Trophoblast cell (in vitro differentiated cells and primary cell): Measurements from ENCODE around the gene RAB10.

Source experiments
- DNase-seq, 2 donors: peaks; one replicate each; pipeline ENCODE4 v3.0.0-alpha.2; 2016
- H2AFZ ChIP-seq: 2 replicates; pipeline ENCODE4 v1.6.1; 2013; ENCODE audit warnings: low read length, moderate library complexity, mild to moderate bottlenecking; ENCODE audit not compliant: insufficient read depth, poor library complexity
- H2AK5ac ChIP-seq: 2 replicates; pipeline ENCODE4 v1.6.1; 2013; ENCODE audit warnings: mild to moderate bottlenecking, low read length
- H2BK120ac ChIP-seq: 2 replicates; pipeline ENCODE4 v1.6.1; 2013; ENCODE audit warnings: low read length, mild to moderate bottlenecking, moderate library complexity; ENCODE audit not compliant: insufficient read depth, poor library complexity
- H2BK12ac ChIP-seq: 2 replicates; pipeline ENCODE4 v1.6.1; 2013; ENCODE audit warnings: mild to moderate bottlenecking, low read length, moderate library complexity
- H2BK5ac ChIP-seq: 2 replicates; pipeline ENCODE4 v1.6.1; 2013; ENCODE audit warnings: low read length, low read depth, moderate library complexity, mild to moderate bottlenecking; ENCODE audit not compliant: poor library complexity
- H3K14ac ChIP-seq: 2 replicates; pipeline ENCODE4 v1.6.1; 2013; ENCODE audit warnings: mild to moderate bottlenecking, low read length
- H3K18ac ChIP-seq: 2 replicates; pipeline ENCODE4 v1.6.1; 2013; ENCODE audit warnings: mild to moderate bottlenecking, low read length
- H3K23ac ChIP-seq: 2 replicates; pipeline ENCODE4 v1.6.1; 2013; ENCODE audit warnings: low read length
- H3K27ac ChIP-seq: 2 replicates; pipeline ENCODE4 v1.5.1; 2013; ENCODE audit warnings: low read depth, mild to moderate bottlenecking, inconsistent platforms, low read length, moderate library complexity
- H3K27me3 ChIP-seq: 2 replicates; pipeline ENCODE4 v1.6.1; 2013; ENCODE audit warnings: inconsistent platforms, mild to moderate bottlenecking, low read length, moderate library complexity; ENCODE audit not compliant: insufficient read depth
- H3K36me3 ChIP-seq, 2 experiments: 1 replicate in 1 of 2; 2 replicates in 1 of 2; pipeline ENCODE4 v1.6.1; 2013; ENCODE audit warnings: low read length in 2 of 2, mild to moderate bottlenecking in 2 of 2, moderate library complexity in 1 of 2; ENCODE audit not compliant: insufficient read depth in 2 of 2, control insufficient read depth in 1 of 2
- H3K4ac ChIP-seq: 2 replicates; pipeline ENCODE4 v1.6.1; 2013; ENCODE audit warnings: low read depth, mild to moderate bottlenecking, low read length, moderate library complexity
- H3K4me1 ChIP-seq, 2 experiments: 1 replicate in 1 of 2; 2 replicates in 1 of 2; pipeline ENCODE4 v1.6.1; 2013; ENCODE audit warnings: low read length in 2 of 2, mild to moderate bottlenecking in 2 of 2, moderate library complexity in 1 of 2; ENCODE audit not compliant: insufficient read depth in 2 of 2, control insufficient read depth in 1 of 2
- H3K4me2 ChIP-seq: 2 replicates; pipeline ENCODE4 v1.6.1; 2013; ENCODE audit warnings: inconsistent platforms, mild to moderate bottlenecking, low read length, moderate library complexity
- H3K4me3 ChIP-seq: 2 replicates; pipeline ENCODE4 v1.5.1; 2013; ENCODE audit warnings: mild to moderate bottlenecking, low read depth, low read length, inconsistent platforms
- H3K79me1 ChIP-seq: one replicate; pipeline ENCODE4 v1.6.1; 2013; ENCODE audit warnings: low read length
- H3K79me2 ChIP-seq: 2 replicates; pipeline ENCODE4 v1.6.1; 2013; ENCODE audit warnings: low read length, mild to moderate bottlenecking; ENCODE audit not compliant: control insufficient read depth, insufficient read depth, poor library complexity
- H3K9ac ChIP-seq: 2 replicates; pipeline ENCODE4 v1.6.1; 2013; ENCODE audit warnings: mild to moderate bottlenecking, low read length
- H3K9me3 ChIP-seq: 2 replicates; pipeline ENCODE4 v1.6.1; 2013; ENCODE audit warnings: low read depth, mild to moderate bottlenecking, control low read depth, inconsistent platforms, low read length; ENCODE audit not compliant: insufficient read depth
- H4K12ac ChIP-seq: 2 replicates; pipeline ENCODE4 v1.6.1; 2013; ENCODE audit warnings: low read depth, mild to moderate bottlenecking, low read length, moderate library complexity
- H4K8ac ChIP-seq: 2 replicates; pipeline ENCODE4 v1.6.1; 2013; ENCODE audit warnings: low read depth, mild to moderate bottlenecking, low read length, moderate library complexity
- H4K91ac ChIP-seq: one replicate; pipeline ENCODE4 v1.6.1; 2013; ENCODE audit warnings: low read depth, mild to moderate bottlenecking, low read length, moderate library complexity
- WGBS: extraction: QIAGEN DNeasy Blood & Tissue Kit; methylation state at CpG from one replicate; pipeline ENCODE4 v1.1.7; 2013; ENCODE audit warnings: missing lambda C conversion rate; ENCODE audit not compliant: insufficient read length, insufficient coverage; ENCODE audit errors: extremely low coverage; 5-methylcytosine and 5-hydroxymethylcytosine counted together

Gene RAB10

GRCh38 chr2:26173776-26174482 lies 140.0 kb downstream of the RAB10 start:
- H3K27ac ChIP-seq = no peak overlapping the region
- no peak overlapping the region for H2AFZ ChIP-seq
- H2BK120ac ChIP-seq = no peak overlapping the region
- no peak overlapping the region for H4K8ac ChIP-seq
- H3K9me3 ChIP-seq = no peaks in the 10 kb centered on the region
- no peak overlapping the region for H2BK12ac ChIP-seq
- H3K27me3 ChIP-seq = peaks cover 19% of the 10 kb centered on the region
- no peak overlapping the region for H3K18ac ChIP-seq
- H3K14ac ChIP-seq = no peak overlapping the region
- no peak overlapping the region for H3K4me3 ChIP-seq
- DNase-seq = no peak
- WGBS = no CpG with 5 or more reads among the region's 46 CpGs
- H3K4me2 ChIP-seq = no peak overlapping the region
- H2AK5ac ChIP-seq = no peak overlapping the region
- peaks cover 1% of the 10 kb centered on the region for H3K79me1 ChIP-seq
- peaks cover 0 to under 1% of the 10 kb centered on the region in 2 experiments for H3K4me1 ChIP-seq
- no peak overlapping the region for H4K91ac ChIP-seq
- no peaks in the 10 kb centered on the region for H3K79me2 ChIP-seq
- no peak overlapping the region for H3K23ac ChIP-seq
- H4K12ac ChIP-seq = no peak overlapping the region
- H2BK5ac ChIP-seq = no peak overlapping the region
- H3K9ac ChIP-seq = no peak overlapping the region
- H3K4ac ChIP-seq = no peak overlapping the region
- no peaks in the 10 kb centered on the region for H3K36me3 ChIP-seq

- no peak overlapping the region for H2BK120ac ChIP-seq
- no peak overlapping the region for H3K14ac ChIP-seq
- no peak overlapping the region for H2AK5ac ChIP-seq
- DNase-seq = no peak
- no peaks in the 10 kb centered on the region for H3K36me3 ChIP-seq
- H3K27ac ChIP-seq = no peak overlapping the region
- no peak overlapping the region for H4K12ac ChIP-seq
- no peak overlapping the region for H2AFZ ChIP-seq
- H3K4me2 ChIP-seq = no peak overlapping the region
- no peak overlapping the region for H4K8ac ChIP-seq
- H3K4me1 ChIP-seq = peaks cover 0 to 7% of the 10 kb centered on the region in 2 experiments
- no peak overlapping the region for H4K91ac ChIP-seq
- WGBS = no CpG with 5 or more reads among the region's 10 CpGs
- H3K9ac ChIP-seq = no peak overlapping the region
- peaks cover 19% of the 10 kb centered on the region for H3K27me3 ChIP-seq
- H3K4ac ChIP-seq = no peak overlapping the region
- no peaks in the 10 kb centered on the region for H3K9me3 ChIP-seq
- H3K4me3 ChIP-seq = no peak overlapping the region
- H3K18ac ChIP-seq = no peak overlapping the region
- peaks cover 1% of the 10 kb centered on the region for H3K79me1 ChIP-seq
- no peaks in the 10 kb centered on the region for H3K79me2 ChIP-seq
- H3K23ac ChIP-seq = no peak overlapping the region
- H2BK12ac ChIP-seq = no peak overlapping the region
- no peak overlapping the region for H2BK5ac ChIP-seq
Observed at GRCh38 chr2:26174691-26175465, 141.0 kb downstream of the RAB10 start.

DNA sequence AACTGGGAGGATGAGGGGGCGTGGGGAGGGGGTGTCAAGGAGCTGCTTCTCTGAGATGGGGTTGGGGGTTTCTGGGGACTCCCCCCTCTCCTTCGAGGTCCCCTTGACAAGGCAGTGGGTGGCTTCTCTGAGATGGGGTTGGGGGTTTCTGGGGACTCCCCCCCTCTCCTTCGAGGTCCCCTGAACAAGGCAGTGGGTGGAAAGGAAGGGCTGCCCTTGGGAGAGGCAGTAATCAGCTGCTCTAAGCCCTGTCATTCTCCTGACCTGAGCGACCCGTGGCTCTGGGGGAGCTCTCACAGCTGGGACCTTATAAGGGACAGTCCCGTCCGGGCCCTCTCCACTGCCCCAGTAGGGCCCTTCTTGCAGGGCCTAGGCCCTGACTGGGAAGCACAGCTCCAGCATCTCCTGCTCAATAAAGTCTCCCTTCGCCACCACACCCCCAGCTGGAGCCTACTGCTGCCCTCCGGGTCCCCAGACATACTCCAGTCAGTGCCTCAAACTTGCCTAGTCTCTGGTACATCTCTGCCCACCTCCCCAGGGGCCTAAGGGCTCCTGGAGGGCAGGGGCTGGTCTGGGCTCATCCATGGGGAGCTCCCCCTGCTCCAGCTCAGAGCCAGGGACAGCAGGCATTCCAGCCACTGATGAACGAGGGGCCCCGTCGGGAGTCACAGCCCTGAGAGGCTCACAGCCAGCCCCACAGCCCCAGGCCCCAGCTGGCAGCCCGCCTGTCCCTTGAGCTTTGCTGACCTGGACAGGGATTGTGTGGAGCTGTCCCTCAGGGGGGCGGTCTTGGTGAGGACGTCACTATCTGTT lies 141.8 kb downstream of the RAB10 start:
- peaks cover 1% of the 10 kb centered on the region for H3K79me1 ChIP-seq
- no peak overlapping the region for H4K91ac ChIP-seq
- H3K4me2 ChIP-seq = no peak overlapping the region
- H3K4me1 ChIP-seq = peaks cover 0 to 7% of the 10 kb centered on the region in 2 experiments
- no peak overlapping the region for H3K9ac ChIP-seq
- H3K27ac ChIP-seq = no peak overlapping the region
- H3K9me3 ChIP-seq = no peaks in the 10 kb centered on the region
- H2AFZ ChIP-seq = no peak overlapping the region
- no peaks in the 10 kb centered on the region for H3K79me2 ChIP-seq
- no peak overlapping the region for H2BK12ac ChIP-seq
- no peak overlapping the region for H2BK120ac ChIP-seq
- H3K14ac ChIP-seq = no peak overlapping the region
- H2AK5ac ChIP-seq = no peak overlapping the region
- H3K18ac ChIP-seq = no peak overlapping the region
- no peak overlapping the region for H4K8ac ChIP-seq
- no peaks in the 10 kb centered on the region for H3K36me3 ChIP-seq
- DNase-seq = no peak
- H3K27me3 ChIP-seq = peaks cover 21% of the 10 kb centered on the region
- H3K23ac ChIP-seq = no peak overlapping the region
- H3K4ac ChIP-seq = no peak overlapping the region
- H3K4me3 ChIP-seq = no peak overlapping the region
- WGBS = no CpG with 5 or more reads among the region's 15 CpGs
- H2BK5ac ChIP-seq = no peak overlapping the region
- no peak overlapping the region for H4K12ac ChIP-seq

GRCh38 chr2:26176279-26176615 lies 142.4 kb downstream of the RAB10 start:
- no peak overlapping the region for H3K14ac ChIP-seq
- H3K4me3 ChIP-seq = no peak overlapping the region
- WGBS = no CpG with 5 or more reads among the region's 11 CpGs
- H3K4me1 ChIP-seq = peaks cover 0 to 7% of the 10 kb centered on the region in 2 experiments
- H4K8ac ChIP-seq = no peak overlapping the region
- H2BK5ac ChIP-seq = no peak overlapping the region
- no peak overlapping the region for H2BK12ac ChIP-seq
- H3K23ac ChIP-seq = no peak overlapping the region
- no peak overlapping the region for H4K12ac ChIP-seq
- H3K9ac ChIP-seq = no peak overlapping the region
- H3K18ac ChIP-seq = no peak overlapping the region
- H2AK5ac ChIP-seq = no peak overlapping the region
- no peak overlapping the region for H2BK120ac ChIP-seq
- no peaks in the 10 kb centered on the region for H3K79me2 ChIP-seq
- H3K27me3 ChIP-seq = peaks cover 21% of the 10 kb centered on the region
- no peak overlapping the region for H3K4me2 ChIP-seq
- no peak overlapping the region for H3K4ac ChIP-seq
- H3K36me3 ChIP-seq = no peaks in the 10 kb centered on the region
- H4K91ac ChIP-seq = no peak overlapping the region
- H3K9me3 ChIP-seq = no peaks in the 10 kb centered on the region
- H3K27ac ChIP-seq = no peak overlapping the region
- H2AFZ ChIP-seq = no peak overlapping the region
- H3K79me1 ChIP-seq = peaks cover 1% of the 10 kb centered on the region
- DNase-seq = no peak
